Neuronal stem cell (in vitro differentiated cells): ENCODE measurements around the gene C1orf116.
A peak's percentile ranks its signal among the peaks of the same experiment; 100 is the strongest.

Experiments
- DNase-seq: peaks from one replicate; pipeline ENCODE4 v3.0.0-alpha.2; 2013; ENCODE audit warnings: low spot score
- H2AFZ ChIP-seq: one replicate; pipeline ENCODE4 v1.6.1; 2013; ENCODE audit warnings: mild to moderate bottlenecking, low read length, inconsistent platforms
- H2AK5ac ChIP-seq: 2 replicates; pipeline ENCODE4 v1.6.1; 2013; ENCODE audit warnings: low read depth, mild to moderate bottlenecking, inconsistent platforms, low read length, moderate library complexity, mixed read lengths
- H2BK120ac ChIP-seq: 2 replicates; pipeline ENCODE4 v1.6.1; 2013; ENCODE audit warnings: low read depth, mild to moderate bottlenecking, inconsistent platforms, low read length, moderate library complexity, mixed read lengths
- H2BK12ac ChIP-seq: one replicate; pipeline ENCODE4 v1.6.1; 2013; ENCODE audit warnings: low read length, inconsistent platforms
- H2BK15ac ChIP-seq: 2 replicates; pipeline ENCODE4 v1.6.1; 2013; ENCODE audit warnings: mild to moderate bottlenecking, low read length, inconsistent platforms, mixed read lengths
- H2BK5ac ChIP-seq: one replicate; pipeline ENCODE4 v1.6.1; 2013; ENCODE audit warnings: inconsistent platforms, mild to moderate bottlenecking, low read length, moderate library complexity
- H3K14ac ChIP-seq: one replicate; pipeline ENCODE4 v1.6.1; 2013; ENCODE audit warnings: low read length, inconsistent platforms
- H3K18ac ChIP-seq: 2 replicates; pipeline ENCODE4 v1.6.1; 2013; ENCODE audit warnings: low read length, inconsistent platforms
- H3K23ac ChIP-seq: 2 replicates; pipeline ENCODE4 v1.6.1; 2013; ENCODE audit warnings: low read depth, mild to moderate bottlenecking, mixed read lengths, low read length, inconsistent platforms; ENCODE audit not compliant: poor library complexity
- H3K27ac ChIP-seq: replicated peaks from 3 replicates; pipeline ENCODE4 v1.5.1; 2013; ENCODE audit warnings: low read length, inconsistent platforms
- H3K27me3 ChIP-seq, 3 experiments: 2 replicates each; pipeline ENCODE4 v1.6.1; 2013; ENCODE audit warnings: low read length in 3 of 3, mild to moderate bottlenecking in 2 of 3, inconsistent platforms in 1 of 3, low read depth in 1 of 3, mixed read lengths in 1 of 3, moderate library complexity in 1 of 3; ENCODE audit not compliant: control insufficient read depth in 3 of 3, insufficient read depth in 3 of 3
- H3K36me3 ChIP-seq, 2 donors: replicated peaks in 1 of 2; 2 replicates each; pipeline ENCODE4 v1.6.1; 2013; ENCODE audit warnings: low read length in 2 of 2; ENCODE audit not compliant: control insufficient read depth in 2 of 2, insufficient read depth in 2 of 2
- H3K4ac ChIP-seq: 2 replicates; pipeline ENCODE4 v1.6.1; 2013; ENCODE audit warnings: inconsistent platforms, mild to moderate bottlenecking, low read length, moderate library complexity
- H3K4me1 ChIP-seq, 2 donors: 1 replicate in 1 of 2; 2 replicates in 1 of 2; pipeline ENCODE4 v1.6.1; 2013; ENCODE audit warnings: low read length in 2 of 2, low read depth in 1 of 2; ENCODE audit not compliant: control insufficient read depth in 2 of 2, insufficient read depth in 1 of 2
- H3K4me2 ChIP-seq: one replicate; pipeline ENCODE4 v1.6.1; 2013; ENCODE audit warnings: mild to moderate bottlenecking, low read length, inconsistent platforms; ENCODE audit not compliant: insufficient read depth, poor library complexity, severe bottlenecking
- H3K4me3 ChIP-seq, 2 donors: 2 replicates each; pipeline ENCODE4 v1.5.1; 2013; ENCODE audit warnings: low read length in 2 of 2, mild to moderate bottlenecking in 2 of 2, inconsistent platforms in 1 of 2, moderate library complexity in 1 of 2
- H3K79me1 ChIP-seq: one replicate; pipeline ENCODE4 v1.6.1; 2013; ENCODE audit warnings: low read depth, mild to moderate bottlenecking, inconsistent platforms, low read length, moderate library complexity
- H3K9ac ChIP-seq: one replicate; pipeline ENCODE4 v1.6.1; 2013; ENCODE audit warnings: mild to moderate bottlenecking, low read depth, low read length, inconsistent platforms; ENCODE audit not compliant: poor library complexity
- H3K9me3 ChIP-seq, 2 donors: replicated peaks in 1 of 2; 2 replicates each; pipeline versions ENCODE3 to v1.6.1; 2013; ENCODE audit warnings: low read length in 2 of 2, mild to moderate bottlenecking in 2 of 2, inconsistent platforms in 1 of 2, low read depth in 1 of 2, mixed read lengths in 1 of 2, moderate library complexity in 1 of 2; ENCODE audit not compliant: control insufficient read depth in 2 of 2, insufficient read depth in 1 of 2
- H4K8ac ChIP-seq: one replicate; pipeline ENCODE4 v1.6.1; 2013; ENCODE audit warnings: low read depth, mild to moderate bottlenecking, inconsistent platforms, low read length, moderate library complexity
- H4K91ac ChIP-seq: one replicate; pipeline ENCODE4 v1.6.1; 2013; ENCODE audit warnings: low read length, low read depth, mild to moderate bottlenecking, inconsistent platforms; ENCODE audit not compliant: poor library complexity
- WGBS, 2 donors: extraction: QIAGEN DNeasy Blood & Tissue Kit; methylation state at CpG; one replicate each; pipeline ENCODE4 v1.1.7; 2013; ENCODE audit warnings: missing lambda C conversion rate in 2 of 2, mixed read lengths in 1 of 2; ENCODE audit not compliant: insufficient read length in 2 of 2, insufficient replicate concordance in 1 of 2; ENCODE audit errors: extremely low coverage in 2 of 2; 5-methylcytosine and 5-hydroxymethylcytosine counted together

Gene C1orf116

DNA sequence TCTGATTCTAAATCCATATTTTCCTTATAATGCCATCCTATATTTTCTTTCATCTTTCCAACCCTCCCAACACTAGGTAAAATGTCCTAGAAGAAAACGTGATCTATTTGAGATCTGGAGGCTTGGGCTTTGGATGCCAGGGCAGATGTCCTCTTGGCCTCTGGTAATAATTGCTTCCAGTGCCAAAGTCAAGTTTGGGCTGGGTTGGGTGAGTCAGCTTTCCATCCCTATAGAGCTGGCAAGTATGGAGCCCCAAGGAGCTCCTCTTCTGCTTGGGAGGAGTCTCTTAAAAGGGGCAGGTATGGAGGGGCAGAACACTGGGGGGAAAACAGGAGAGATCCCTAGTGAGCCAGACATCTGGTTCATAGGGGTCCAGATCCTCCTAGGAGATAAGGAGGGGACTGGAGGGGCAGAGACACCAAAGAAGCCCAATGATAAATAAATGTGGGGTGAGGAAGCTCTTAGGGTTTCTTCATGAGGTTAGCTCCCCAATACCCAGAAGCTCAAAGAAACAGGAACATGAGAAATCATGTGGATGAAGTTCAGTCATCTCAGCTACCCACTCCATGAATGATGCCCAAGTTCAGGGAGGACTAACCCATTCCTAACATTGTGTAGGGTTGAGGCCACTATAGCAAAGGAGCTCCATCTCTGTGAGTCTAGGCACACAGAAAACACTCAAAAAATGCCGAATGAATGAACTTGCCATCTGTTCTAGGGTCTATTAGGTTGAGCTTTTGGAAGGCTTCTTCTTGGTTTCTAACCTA, 3.5 kb downstream of the C1orf116 start:
- no peak overlapping the region for H2BK120ac ChIP-seq
- H4K91ac ChIP-seq: no peak overlapping the region
- H3K27me3 ChIP-seq: peaks cover 0 to 62% (median 0%) of the 10 kb centered on the region in 3 experiments
- H3K79me1 ChIP-seq: no peaks in the 10 kb centered on the region
- no peak overlapping the region for H2AFZ ChIP-seq
- H3K9ac ChIP-seq: no peak overlapping the region
- no peak overlapping the region for H4K8ac ChIP-seq
- no CpG with 5 or more reads among the region's 2 CpGs for WGBS, 2 donors
- DNase-seq: no peak
- H3K4me1 ChIP-seq: peaks cover 8 to 16% of the 10 kb centered on the region in 2 donors
- no peak overlapping the region for H3K14ac ChIP-seq
- no peak overlapping the region for H3K4me3 ChIP-seq
- no peaks in the 10 kb centered on the region for H3K9me3 ChIP-seq
- H3K4me2 ChIP-seq: no peak overlapping the region
- H2BK12ac ChIP-seq: no peak overlapping the region
- no peak overlapping the region for H3K27ac ChIP-seq
- H3K23ac ChIP-seq: no peak overlapping the region
- H3K36me3 ChIP-seq: no peaks in the 10 kb centered on the region
- no peak overlapping the region for H3K4ac ChIP-seq
- no peak overlapping the region for H2BK5ac ChIP-seq
- H2AK5ac ChIP-seq: no peak overlapping the region
- no peak overlapping the region for H2BK15ac ChIP-seq
- H3K18ac ChIP-seq: no peak overlapping the region

DNA sequence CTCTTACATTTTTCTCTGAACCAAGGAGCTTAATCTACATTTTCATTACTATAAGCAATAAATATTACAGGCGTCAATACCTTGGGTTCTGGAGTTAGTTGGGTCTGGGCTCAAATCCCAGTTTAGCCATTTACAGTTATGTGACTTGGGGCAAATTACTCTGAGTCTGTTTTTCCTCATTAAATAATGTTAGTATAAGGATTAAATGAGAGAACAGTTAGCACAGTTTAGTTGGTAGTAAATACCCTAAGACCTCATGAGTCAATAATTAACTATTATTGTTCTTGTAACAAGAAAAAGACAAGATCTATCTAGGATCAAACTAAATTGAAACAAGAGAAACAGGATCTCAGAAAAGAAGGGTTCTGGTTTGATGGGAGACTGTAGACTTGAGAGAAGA, 4.6 kb downstream of the C1orf116 start:
- H3K14ac ChIP-seq: no peak overlapping the region
- no peak overlapping the region for H2BK12ac ChIP-seq
- no peaks in the 10 kb centered on the region for H3K9me3 ChIP-seq
- no peaks in the 10 kb centered on the region for H3K79me1 ChIP-seq
- no peak overlapping the region for H3K4ac ChIP-seq
- H4K91ac ChIP-seq: no peak overlapping the region
- no peak overlapping the region for H3K9ac ChIP-seq
- no peak overlapping the region for H2AK5ac ChIP-seq
- no peak overlapping the region for H3K4me2 ChIP-seq
- no peak overlapping the region for H3K4me3 ChIP-seq
- no peak overlapping the region for H3K27ac ChIP-seq
- H2BK120ac ChIP-seq: no peak overlapping the region
- peaks cover 8 to 13% of the 10 kb centered on the region in 2 donors for H3K4me1 ChIP-seq
- no peak overlapping the region for H3K23ac ChIP-seq
- no CpG with 5 or more reads among the region's 1 CpG for WGBS, 2 donors
- no peak for DNase-seq
- H2AFZ ChIP-seq: no peak overlapping the region
- H3K36me3 ChIP-seq: no peaks in the 10 kb centered on the region
- no peak overlapping the region for H4K8ac ChIP-seq
- H2BK5ac ChIP-seq: no peak overlapping the region
- no peak overlapping the region for H2BK15ac ChIP-seq
- peaks cover 0 to 62% (median 0%) of the 10 kb centered on the region in 3 experiments for H3K27me3 ChIP-seq
- H3K18ac ChIP-seq: no peak overlapping the region

DNA sequence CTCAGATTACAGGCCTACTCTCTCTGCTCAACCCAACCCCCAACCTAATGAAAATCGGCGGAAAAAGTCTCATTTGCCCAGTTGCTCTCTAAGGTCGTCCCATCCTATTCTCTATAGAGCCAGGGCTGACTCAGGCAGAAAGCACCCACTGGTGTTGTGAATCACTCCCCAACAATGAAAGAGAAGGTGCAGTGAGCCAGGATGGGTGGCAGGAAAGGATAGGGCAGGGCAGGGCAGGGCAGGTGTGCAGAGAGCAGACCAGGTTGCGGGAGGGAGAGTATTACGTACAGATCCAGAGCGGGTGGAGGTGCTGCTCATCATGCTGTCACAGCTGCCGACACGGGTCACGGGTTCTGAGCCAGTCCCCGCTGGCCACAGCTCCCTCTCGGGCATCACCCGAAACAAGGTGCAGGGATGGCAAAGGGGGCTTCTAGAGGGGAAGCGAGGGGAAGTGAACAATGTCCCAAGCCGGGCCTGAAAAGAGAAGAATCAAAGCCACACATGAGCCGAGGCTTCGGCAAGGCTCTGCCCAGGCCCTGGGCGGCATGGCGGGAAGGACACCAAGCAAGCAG, 5.3 kb downstream of the C1orf116 start:
- WGBS, 2 donors: no CpG with 5 or more reads among the region's 18 CpGs

DNA sequence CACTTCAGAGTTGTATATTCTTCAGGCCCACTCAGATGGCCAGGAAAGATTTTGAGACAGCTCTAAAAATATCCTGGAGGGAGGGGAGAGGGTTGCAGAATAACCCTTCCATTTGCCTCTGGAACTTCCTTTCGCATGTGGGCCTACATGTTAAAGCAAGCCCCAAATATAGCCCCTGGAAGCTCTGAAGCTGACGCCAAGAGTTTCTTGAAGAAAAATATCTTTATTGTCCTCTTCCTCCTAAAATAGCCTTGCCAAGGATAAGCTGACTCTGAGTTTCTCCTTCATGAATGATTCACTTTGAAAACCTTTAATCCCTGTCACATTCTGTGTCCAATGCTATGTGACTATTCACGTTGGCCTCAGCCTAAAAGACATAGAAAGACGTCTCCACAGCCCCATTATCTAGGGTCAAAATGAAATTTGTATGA, 6.4 kb downstream of the C1orf116 start:
- H3K27ac ChIP-seq: no peak overlapping the region
- peaks cover 0 to 52% (median 0%) of the 10 kb centered on the region in 3 experiments for H3K27me3 ChIP-seq
- no peaks in the 10 kb centered on the region for H3K9me3 ChIP-seq
- no peak overlapping the region for H4K8ac ChIP-seq
- H3K4me3 ChIP-seq: no peak overlapping the region
- H2BK120ac ChIP-seq: no peak overlapping the region
- H3K18ac ChIP-seq: no peak overlapping the region
- no peak overlapping the region for H2BK5ac ChIP-seq
- H2BK12ac ChIP-seq: no peak overlapping the region
- H2BK15ac ChIP-seq: no peak overlapping the region
- H3K4ac ChIP-seq: no peak overlapping the region
- WGBS, 2 donors: no CpG with 5 or more reads among the region's 4 CpGs
- no peak for DNase-seq
- H3K4me1 ChIP-seq: peaks cover 8 to 9% of the 10 kb centered on the region in 2 donors
- H4K91ac ChIP-seq: no peak overlapping the region
- no peak overlapping the region for H2AK5ac ChIP-seq
- no peaks in the 10 kb centered on the region for H3K36me3 ChIP-seq
- H3K9ac ChIP-seq: no peak overlapping the region
- H3K79me1 ChIP-seq: no peaks in the 10 kb centered on the region
- H2AFZ ChIP-seq: no peak overlapping the region
- H3K23ac ChIP-seq: no peak overlapping the region
- no peak overlapping the region for H3K4me2 ChIP-seq
- no peak overlapping the region for H3K14ac ChIP-seq

More for the DNA sequence above, 5.3 kb downstream of the C1orf116 start:
- no peak overlapping the region for H2AFZ ChIP-seq
- DNase-seq: no peak
- H3K36me3 ChIP-seq: no peaks in the 10 kb centered on the region
- H2BK120ac ChIP-seq: no peak overlapping the region
- H3K4ac ChIP-seq: no peak overlapping the region
- H4K8ac ChIP-seq: no peak overlapping the region
- no peak overlapping the region for H3K4me2 ChIP-seq
- H3K9ac ChIP-seq: no peak overlapping the region
- H3K9me3 ChIP-seq: no peaks in the 10 kb centered on the region
- peaks cover 0 to 60% (median 0%) of the 10 kb centered on the region in 3 experiments for H3K27me3 ChIP-seq
- H2AK5ac ChIP-seq: peak overlapping the region; percentile 48
- no peak overlapping the region for H4K91ac ChIP-seq
- H3K79me1 ChIP-seq: no peaks in the 10 kb centered on the region
- peak overlapping the region; percentile 57 for H3K18ac ChIP-seq
- no peak overlapping the region for H2BK12ac ChIP-seq
- H3K23ac ChIP-seq: peak overlapping the region; percentile 71
- H2BK5ac ChIP-seq: no peak overlapping the region
- no peak overlapping the region for H3K4me3 ChIP-seq
- no peak overlapping the region for H3K14ac ChIP-seq
- no peak overlapping the region for H2BK15ac ChIP-seq
- peaks cover 8 to 10% of the 10 kb centered on the region in 2 donors for H3K4me1 ChIP-seq
- no peak overlapping the region for H3K27ac ChIP-seq
